ENCODE measurements around the gene CAP2. TPM values are rescaled to one million over a fixed set of nuclear protein-coding genes. Genes with fewer than 3 reads are reported as not detected.

The CAP2 gene
- total and polyA plus RNA-seq, 4 donors: 9.0 to 27.0 (median 19.3) TPM

- DNase-seq (ENCODE audit: low read depth in 4 of 6, low spot score in 6 of 6): no peak
- Histone ChIP-seq H3K4me3 (ENCODE audit: low read depth, low read length) (no peak overlapping the region), H3K4me1 (ENCODE audit: control insufficient read depth, insufficient read depth, low read length) (no peaks in the 10 kb centered on the region), H3K27me3 (ENCODE audit: control insufficient read depth, insufficient read depth, low read length) (no peaks in the 10 kb centered on the region), H3K27ac (ENCODE audit: low read depth, low read length) (no peak overlapping the region), H3K36me3 (ENCODE audit: control insufficient read depth, insufficient read depth, low read length) (no peaks in the 10 kb centered on the region), H3K9me3 (ENCODE audit: control insufficient read depth, insufficient read depth, low read length) (no peaks in the 10 kb centered on the region)
- 100% methylated on average over 2 of the region's 6 CpGs for WGBS (ENCODE audit: insufficient coverage)
Measured at GRCh38 chr6:17588011-17588410, 194.6 kb downstream of the CAP2 start.

GRCh38 chr6:17589406-17590096 is 196.2 kb downstream of the CAP2 start:
- H3K4me1 ChIP-seq (ENCODE audit: control insufficient read depth, insufficient read depth, low read length): no peaks in the 10 kb centered on the region
- no peak overlapping the region for H3K4me3 ChIP-seq (ENCODE audit: low read depth, low read length)
- no peak overlapping the region for H3K27ac ChIP-seq (ENCODE audit: low read depth, low read length)
- no peaks in the 10 kb centered on the region for H3K9me3 ChIP-seq (ENCODE audit: control insufficient read depth, insufficient read depth, low read length)
- H3K27me3 ChIP-seq (ENCODE audit: control insufficient read depth, insufficient read depth, low read length): no peaks in the 10 kb centered on the region
- DNase-seq (ENCODE audit: low read depth in 4 of 6, low spot score in 6 of 6): peak in 2 of 6 donors; percentile 44 to 64
- 81% methylated on average over 5 of the region's 5 CpGs for WGBS (ENCODE audit: insufficient coverage)
- H3K36me3 ChIP-seq (ENCODE audit: control insufficient read depth, insufficient read depth, low read length): no peaks in the 10 kb centered on the region

DNA sequence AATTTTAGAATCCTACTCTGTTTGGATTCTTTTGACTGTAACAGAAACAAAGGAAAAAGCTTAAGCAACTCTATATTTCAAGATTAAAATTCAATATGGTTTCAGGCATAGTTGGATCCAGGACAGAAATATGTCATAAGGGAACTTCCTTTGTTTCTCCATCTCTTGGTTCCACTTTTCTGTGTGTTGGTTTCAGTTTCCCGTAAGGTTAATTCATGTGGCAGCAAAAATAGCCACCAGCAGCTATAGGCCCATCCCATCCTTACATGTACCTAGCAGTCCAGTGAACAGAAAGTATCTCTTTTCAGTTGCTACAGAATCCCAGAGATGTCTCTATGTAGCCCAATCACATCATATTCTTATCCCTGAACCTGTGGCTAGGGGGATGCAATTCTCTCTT is 197.9 kb downstream of the CAP2 start:
- no peak for DNase-seq (ENCODE audit: low read depth in 4 of 6, low spot score in 6 of 6)
- Histone ChIP-seq H3K36me3 (ENCODE audit: control insufficient read depth, insufficient read depth, low read length) (no peaks in the 10 kb centered on the region), H3K4me3 (ENCODE audit: low read depth, low read length) (no peak overlapping the region), H3K9me3 (ENCODE audit: control insufficient read depth, insufficient read depth, low read length) (no peaks in the 10 kb centered on the region), H3K27me3 (ENCODE audit: control insufficient read depth, insufficient read depth, low read length) (no peaks in the 10 kb centered on the region), H3K4me1 (ENCODE audit: control insufficient read depth, insufficient read depth, low read length) (no peaks in the 10 kb centered on the region), H3K27ac (ENCODE audit: low read depth, low read length) (no peak overlapping the region)
- WGBS (ENCODE audit: insufficient coverage): 75% methylated on average over 1 of the region's 1 CpG

DNA sequence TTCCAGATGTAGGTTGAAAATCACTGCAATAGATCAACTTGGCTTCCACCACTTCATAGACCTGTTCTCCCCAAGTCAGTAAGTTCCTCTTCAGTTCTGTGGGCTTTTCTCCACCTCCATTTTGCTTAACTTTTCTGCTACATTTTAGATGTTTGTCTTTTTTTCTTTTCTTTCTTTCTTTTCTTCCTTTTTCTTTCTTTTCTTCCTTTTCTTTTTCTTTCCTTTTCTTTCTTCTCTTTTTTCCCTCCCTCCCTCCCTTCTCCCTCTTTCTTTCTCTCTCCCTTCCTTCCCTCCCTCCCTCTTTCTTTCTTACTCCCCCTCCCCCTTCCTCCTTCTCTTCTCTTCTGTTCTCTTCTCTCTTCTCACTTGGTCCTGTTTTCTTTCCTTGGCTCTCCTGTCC is 199.9 kb downstream of the CAP2 start:
- no peaks in the 10 kb centered on the region for H3K9me3 ChIP-seq (ENCODE audit: control insufficient read depth, insufficient read depth, low read length)
- no peak overlapping the region for H3K4me3 ChIP-seq (ENCODE audit: low read depth, low read length)
- no peak overlapping the region for H3K27ac ChIP-seq (ENCODE audit: low read depth, low read length)
- no peaks in the 10 kb centered on the region for H3K36me3 ChIP-seq (ENCODE audit: control insufficient read depth, insufficient read depth, low read length)
- no peaks in the 10 kb centered on the region for H3K27me3 ChIP-seq (ENCODE audit: control insufficient read depth, insufficient read depth, low read length)
- no peaks in the 10 kb centered on the region for H3K4me1 ChIP-seq (ENCODE audit: control insufficient read depth, insufficient read depth, low read length)
- no peak for DNase-seq (ENCODE audit: low read depth in 4 of 6, low spot score in 6 of 6)

DNA sequence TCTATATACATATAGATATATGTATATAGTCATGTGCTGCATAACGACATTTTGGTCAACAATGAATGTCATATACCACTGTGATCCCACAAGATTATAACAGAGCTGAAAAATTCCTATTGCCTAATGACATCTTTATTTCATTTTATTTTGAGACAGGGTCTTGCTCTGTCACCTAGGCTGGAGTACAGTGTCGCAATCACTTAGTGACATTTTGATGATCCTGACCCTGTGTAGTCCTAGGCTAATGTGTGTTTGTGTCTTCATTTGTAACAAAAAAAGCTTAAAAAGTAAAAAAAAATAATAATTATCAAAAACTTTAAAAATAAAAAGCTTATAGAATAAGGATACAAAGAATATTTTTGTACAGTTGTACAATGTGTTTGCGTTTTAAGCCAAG is 202.7 kb downstream of the CAP2 start:
- no peak overlapping the region for H3K4me3 ChIP-seq (ENCODE audit: low read depth, low read length)
- no peaks in the 10 kb centered on the region for H3K27me3 ChIP-seq (ENCODE audit: control insufficient read depth, insufficient read depth, low read length)
- no CpG with 5 or more reads among the region's 3 CpGs for WGBS (ENCODE audit: insufficient coverage)
- H3K27ac ChIP-seq (ENCODE audit: low read depth, low read length): no peak overlapping the region
- no peaks in the 10 kb centered on the region for H3K9me3 ChIP-seq (ENCODE audit: control insufficient read depth, insufficient read depth, low read length)
- H3K4me1 ChIP-seq (ENCODE audit: control insufficient read depth, insufficient read depth, low read length): peaks cover 3% of the 10 kb centered on the region
- no peak for DNase-seq (ENCODE audit: low read depth in 4 of 6, low spot score in 6 of 6)
- no peaks in the 10 kb centered on the region for H3K36me3 ChIP-seq (ENCODE audit: control insufficient read depth, insufficient read depth, low read length)

DNA sequence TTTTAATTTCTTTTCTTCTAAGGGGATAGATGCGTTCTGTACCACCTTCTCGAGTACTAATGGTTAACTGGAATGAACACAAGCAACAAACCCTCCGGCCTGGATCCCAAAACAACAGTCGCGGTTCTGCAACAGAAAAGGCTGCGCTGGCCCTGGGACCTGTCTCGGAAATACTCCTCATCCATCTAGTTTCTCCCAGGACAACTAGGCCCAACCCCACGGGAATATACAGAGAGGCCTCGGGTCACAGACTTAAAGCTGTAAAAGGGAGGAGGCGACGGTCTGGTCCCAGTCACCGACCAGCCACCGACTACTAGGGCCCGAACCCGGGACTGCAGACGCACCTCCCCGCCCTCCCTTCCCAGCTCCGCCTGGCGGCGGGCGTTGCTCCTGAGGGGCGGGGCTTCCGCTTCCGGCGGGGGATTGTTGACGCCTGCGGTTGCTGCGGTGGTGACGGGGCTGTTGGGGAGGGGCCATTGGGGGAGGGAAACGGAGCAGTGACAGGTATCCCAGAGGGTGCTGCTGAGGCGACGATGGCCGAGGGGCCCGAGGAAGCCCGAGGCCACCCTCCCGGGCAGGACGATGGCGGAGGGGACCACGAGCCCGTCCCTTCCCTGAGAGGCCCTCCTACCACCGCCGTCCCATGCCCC is 206.6 kb downstream of the CAP2 start, which contains the start of gene FAM8A1:
Gene FAM8A1 (plus strand): TSS at position 426 of the 650 bp plus-strand sequence. CDS start 108 bp downstream, at position 534.
- WGBS (ENCODE audit: insufficient coverage): 4% methylated on average over 34 of the region's 42 CpGs
- Histone ChIP-seq H3K9me3 (ENCODE audit: control insufficient read depth, insufficient read depth, low read length) (no peaks in the 10 kb centered on the region), H3K4me3 (ENCODE audit: low read depth, low read length) (peak within 1 kb of the TSS; percentile 73), H3K36me3 (ENCODE audit: control insufficient read depth, insufficient read depth, low read length) (peaks cover 7% of the 10 kb centered on the region), H3K27me3 (ENCODE audit: control insufficient read depth, insufficient read depth, low read length) (no peaks in the 10 kb centered on the region), H3K4me1 (ENCODE audit: control insufficient read depth, insufficient read depth, low read length) (peaks cover 9% of the 10 kb centered on the region), H3K27ac (ENCODE audit: low read depth, low read length) (peak within 1 kb of the TSS; percentile 92)
- DNase-seq (ENCODE audit: low read depth in 4 of 6, low spot score in 6 of 6): peak; percentile 81 to 98 (median 91)

DNA sequence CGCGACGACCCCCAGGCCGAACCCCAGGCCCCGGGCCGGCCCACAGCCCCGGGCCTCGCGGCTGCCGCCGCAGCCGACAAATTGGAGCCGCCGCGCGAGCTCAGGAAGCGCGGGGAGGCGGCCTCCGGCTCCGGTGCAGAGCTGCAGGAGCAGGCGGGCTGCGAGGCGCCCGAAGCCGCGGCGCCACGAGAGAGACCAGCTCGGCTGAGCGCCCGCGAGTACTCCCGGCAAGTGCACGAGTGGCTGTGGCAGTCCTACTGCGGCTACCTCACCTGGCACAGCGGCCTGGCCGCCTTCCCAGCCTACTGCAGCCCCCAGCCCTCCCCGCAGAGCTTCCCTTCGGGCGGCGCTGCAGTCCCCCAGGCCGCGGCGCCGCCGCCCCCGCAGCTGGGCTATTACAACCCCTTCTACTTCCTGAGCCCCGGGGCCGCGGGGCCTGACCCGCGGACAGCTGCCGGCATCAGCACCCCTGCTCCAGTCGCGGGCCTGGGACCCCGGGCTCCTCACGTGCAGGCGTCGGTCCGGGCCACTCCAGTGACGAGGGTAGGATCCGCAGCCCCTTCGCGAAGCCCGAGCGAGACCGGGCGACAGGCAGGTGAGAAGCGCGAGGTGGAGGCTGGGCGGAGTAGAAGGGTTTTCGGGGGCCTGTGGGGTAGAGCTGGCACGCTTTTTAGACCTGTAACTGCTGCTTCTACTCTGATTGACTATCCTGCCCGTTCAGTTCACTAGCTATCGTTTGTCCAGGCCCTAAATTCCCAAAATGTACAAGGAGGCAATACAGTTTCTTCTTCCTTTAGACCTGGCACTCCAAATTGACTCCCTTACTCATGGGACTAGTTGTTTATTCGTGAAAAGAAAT is 207.4 kb downstream of the CAP2 start:
- under 1% methylated on average over 77 of the region's 77 CpGs for WGBS (ENCODE audit: insufficient coverage)
- peaks cover 9% of the 10 kb centered on the region for H3K4me1 ChIP-seq (ENCODE audit: control insufficient read depth, insufficient read depth, low read length)
- peaks cover 10% of the 10 kb centered on the region for H3K36me3 ChIP-seq (ENCODE audit: control insufficient read depth, insufficient read depth, low read length)
- DNase-seq (ENCODE audit: low read depth in 4 of 6, low spot score in 6 of 6): peak in 2 of 6 donors; percentile 24 to 71
- no peaks in the 10 kb centered on the region for H3K9me3 ChIP-seq (ENCODE audit: control insufficient read depth, insufficient read depth, low read length)
- peak overlapping the region; percentile 73 for H3K4me3 ChIP-seq (ENCODE audit: low read depth, low read length)
- H3K27ac ChIP-seq (ENCODE audit: low read depth, low read length): peak overlapping the region; percentile 92
- no peaks in the 10 kb centered on the region for H3K27me3 ChIP-seq (ENCODE audit: control insufficient read depth, insufficient read depth, low read length)

GRCh38 chr6:17601386-17601703 is 207.9 kb downstream of the CAP2 start:
- peaks cover 9% of the 10 kb centered on the region for H3K4me1 ChIP-seq (ENCODE audit: control insufficient read depth, insufficient read depth, low read length)
- H3K27me3 ChIP-seq (ENCODE audit: control insufficient read depth, insufficient read depth, low read length): no peaks in the 10 kb centered on the region
- peaks cover 14% of the 10 kb centered on the region for H3K36me3 ChIP-seq (ENCODE audit: control insufficient read depth, insufficient read depth, low read length)
- H3K27ac ChIP-seq (ENCODE audit: low read depth, low read length): peak overlapping the region; percentile 92
- no peak for DNase-seq (ENCODE audit: low read depth in 4 of 6, low spot score in 6 of 6)
- WGBS (ENCODE audit: insufficient coverage): no CpG with 5 or more reads among the region's 5 CpGs
- no peaks in the 10 kb centered on the region for H3K9me3 ChIP-seq (ENCODE audit: control insufficient read depth, insufficient read depth, low read length)
- peak overlapping the region; percentile 73 for H3K4me3 ChIP-seq (ENCODE audit: low read depth, low read length)

DNA sequence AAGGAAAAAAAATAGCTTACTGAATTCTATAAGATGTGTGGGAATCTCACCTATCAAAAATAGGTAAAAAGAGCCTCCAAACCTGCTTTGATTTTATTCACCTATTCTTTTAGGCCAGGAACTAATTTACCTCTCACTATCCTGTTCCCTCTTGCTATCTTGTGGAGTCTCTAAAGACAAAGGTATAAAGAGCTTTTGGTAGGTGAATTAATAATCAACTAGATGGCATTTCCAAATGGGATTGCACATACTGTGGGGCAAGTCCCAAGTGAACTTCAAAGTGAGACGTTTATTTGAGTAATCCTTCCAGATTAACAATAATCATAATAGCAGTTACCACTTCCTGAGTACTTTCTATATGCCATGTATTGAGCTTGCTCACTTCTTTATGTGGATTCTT is 209.5 kb downstream of the CAP2 start:
- H3K36me3 ChIP-seq (ENCODE audit: control insufficient read depth, insufficient read depth, low read length): peaks cover 20% of the 10 kb centered on the region
- WGBS (ENCODE audit: insufficient coverage): no CpG with 5 or more reads among the region's 1 CpG
- H3K4me1 ChIP-seq (ENCODE audit: control insufficient read depth, insufficient read depth, low read length): peaks cover 9% of the 10 kb centered on the region
- H3K4me3 ChIP-seq (ENCODE audit: low read depth, low read length): no peak overlapping the region
- H3K9me3 ChIP-seq (ENCODE audit: control insufficient read depth, insufficient read depth, low read length): no peaks in the 10 kb centered on the region
- H3K27ac ChIP-seq (ENCODE audit: low read depth, low read length): no peak overlapping the region
- DNase-seq (ENCODE audit: low read depth in 4 of 6, low spot score in 6 of 6): no peak
- H3K27me3 ChIP-seq (ENCODE audit: control insufficient read depth, insufficient read depth, low read length): no peaks in the 10 kb centered on the region

Measured in spinal cord (tissue), 10 donors.